Glutamatergic neuron (in vitro differentiated cells): ENCODE results near the gene PSAPL1. TPM values are rescaled to one million over a fixed set of nuclear protein-coding genes. Genes with fewer than 3 reads are reported as not detected.

Source experiments
- DNase-seq: peaks from one replicate; pipeline ENCODE4 v3.0.0; 2022
- H3K27ac Mint-ChIP-seq: one replicate; pipeline ENCODE4 v1.8.0; 2020; ENCODE audit warnings: mild to moderate bottlenecking, mixed read lengths, inconsistent platforms; ENCODE audit not compliant: unreplicated experiment
- H3K27me3 Mint-ChIP-seq: one replicate; pipeline ENCODE4 v1.8.0; 2020; ENCODE audit warnings: mild to moderate bottlenecking, moderate library complexity, mixed read lengths, inconsistent platforms; ENCODE audit not compliant: unreplicated experiment
- H3K36me3 Mint-ChIP-seq: one replicate; pipeline ENCODE4 v1.8.0; 2020; ENCODE audit warnings: mild to moderate bottlenecking, mixed read lengths, inconsistent platforms; ENCODE audit not compliant: unreplicated experiment
- H3K4me1 Mint-ChIP-seq: one replicate; pipeline ENCODE4 v1.8.0; 2020; ENCODE audit warnings: mild to moderate bottlenecking, low read depth, mixed read lengths, inconsistent platforms; ENCODE audit not compliant: unreplicated experiment
- H3K4me3 Mint-ChIP-seq: one replicate; pipeline ENCODE4 v1.8.0; 2020; ENCODE audit warnings: mild to moderate bottlenecking, mixed read lengths, inconsistent platforms; ENCODE audit not compliant: unreplicated experiment
- H3K9me3 Mint-ChIP-seq: one replicate; pipeline ENCODE4 v1.8.0; 2020; ENCODE audit warnings: mild to moderate bottlenecking, moderate library complexity, mixed read lengths, inconsistent platforms; ENCODE audit not compliant: unreplicated experiment
- total RNA-seq: library from RNA; stranded (reverse); fragmentation: NEBNext Ultra II Directional; extraction: Animal tissue kit (Norgen Biotek cat#: 25700); gene quantifications from one replicate; pipeline ENCODE4 v1.2.1, GENCODE V29; 2021; ENCODE audit not compliant: unreplicated experiment
- TF ChIP-seq, protein P1 (sequence below): fragments of 200-600 bp; sonication (generic); IDR thresholded peaks from one replicate; pipeline ENCODE4 v1.5.0; 2021; ENCODE audit not compliant: partially characterized antibody, unreplicated experiment

Gene PSAPL1
- total RNA-seq, 1 donor from 2014 or later: not detected

DNA sequence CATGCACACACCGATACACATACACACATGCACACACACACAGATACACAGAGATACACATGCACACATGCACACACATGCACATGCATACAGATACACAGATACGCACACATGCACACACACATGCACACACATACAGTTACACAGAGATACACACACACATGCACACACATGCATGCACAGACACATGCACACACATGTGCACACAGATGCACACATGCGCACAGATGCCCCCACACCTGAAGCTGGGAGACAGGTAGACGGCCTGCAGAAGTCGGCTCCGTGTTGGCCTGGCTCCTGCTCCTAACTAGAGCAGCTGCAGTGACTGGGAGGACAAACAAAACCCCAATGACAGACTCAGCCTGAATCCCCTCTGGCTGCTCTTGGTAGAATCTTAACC, 46.8 kb downstream of the PSAPL1 start:
- no peak for DNase-seq
- H3K9me3 Mint-ChIP-seq: peaks cover 4% of the 10 kb centered on the region
- TF ChIP-seq, protein P1, sequence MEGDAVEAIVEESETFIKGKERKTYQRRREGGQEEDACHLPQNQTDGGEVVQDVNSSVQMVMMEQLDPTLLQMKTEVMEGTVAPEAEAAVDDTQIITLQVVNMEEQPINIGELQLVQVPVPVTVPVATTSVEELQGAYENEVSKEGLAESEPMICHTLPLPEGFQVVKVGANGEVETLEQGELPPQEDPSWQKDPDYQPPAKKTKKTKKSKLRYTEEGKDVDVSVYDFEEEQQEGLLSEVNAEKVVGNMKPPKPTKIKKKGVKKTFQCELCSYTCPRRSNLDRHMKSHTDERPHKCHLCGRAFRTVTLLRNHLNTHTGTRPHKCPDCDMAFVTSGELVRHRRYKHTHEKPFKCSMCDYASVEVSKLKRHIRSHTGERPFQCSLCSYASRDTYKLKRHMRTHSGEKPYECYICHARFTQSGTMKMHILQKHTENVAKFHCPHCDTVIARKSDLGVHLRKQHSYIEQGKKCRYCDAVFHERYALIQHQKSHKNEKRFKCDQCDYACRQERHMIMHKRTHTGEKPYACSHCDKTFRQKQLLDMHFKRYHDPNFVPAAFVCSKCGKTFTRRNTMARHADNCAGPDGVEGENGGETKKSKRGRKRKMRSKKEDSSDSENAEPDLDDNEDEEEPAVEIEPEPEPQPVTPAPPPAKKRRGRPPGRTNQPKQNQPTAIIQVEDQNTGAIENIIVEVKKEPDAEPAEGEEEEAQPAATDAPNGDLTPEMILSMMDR: no peak
- peaks cover 16% of the 10 kb centered on the region for H3K27me3 Mint-ChIP-seq
- H3K4me3 Mint-ChIP-seq: no peak overlapping the region
- H3K4me1 Mint-ChIP-seq: peaks cover 16% of the 10 kb centered on the region
- no peaks in the 10 kb centered on the region for H3K36me3 Mint-ChIP-seq
- no peak overlapping the region for H3K27ac Mint-ChIP-seq

GRCh38 chr4:7384929-7385890, 49.5 kb downstream of the PSAPL1 start:
- Mint-ChIP-seq H3K9me3 (peaks cover 3% of the 10 kb centered on the region), H3K4me1 (peaks cover 13% of the 10 kb centered on the region), H3K27ac (no peak overlapping the region), H3K4me3 (no peak overlapping the region), H3K36me3 (no peaks in the 10 kb centered on the region), H3K27me3 (peaks cover 16% of the 10 kb centered on the region)
- TF ChIP-seq, protein P1: no peak
- no peak for DNase-seq

DNA sequence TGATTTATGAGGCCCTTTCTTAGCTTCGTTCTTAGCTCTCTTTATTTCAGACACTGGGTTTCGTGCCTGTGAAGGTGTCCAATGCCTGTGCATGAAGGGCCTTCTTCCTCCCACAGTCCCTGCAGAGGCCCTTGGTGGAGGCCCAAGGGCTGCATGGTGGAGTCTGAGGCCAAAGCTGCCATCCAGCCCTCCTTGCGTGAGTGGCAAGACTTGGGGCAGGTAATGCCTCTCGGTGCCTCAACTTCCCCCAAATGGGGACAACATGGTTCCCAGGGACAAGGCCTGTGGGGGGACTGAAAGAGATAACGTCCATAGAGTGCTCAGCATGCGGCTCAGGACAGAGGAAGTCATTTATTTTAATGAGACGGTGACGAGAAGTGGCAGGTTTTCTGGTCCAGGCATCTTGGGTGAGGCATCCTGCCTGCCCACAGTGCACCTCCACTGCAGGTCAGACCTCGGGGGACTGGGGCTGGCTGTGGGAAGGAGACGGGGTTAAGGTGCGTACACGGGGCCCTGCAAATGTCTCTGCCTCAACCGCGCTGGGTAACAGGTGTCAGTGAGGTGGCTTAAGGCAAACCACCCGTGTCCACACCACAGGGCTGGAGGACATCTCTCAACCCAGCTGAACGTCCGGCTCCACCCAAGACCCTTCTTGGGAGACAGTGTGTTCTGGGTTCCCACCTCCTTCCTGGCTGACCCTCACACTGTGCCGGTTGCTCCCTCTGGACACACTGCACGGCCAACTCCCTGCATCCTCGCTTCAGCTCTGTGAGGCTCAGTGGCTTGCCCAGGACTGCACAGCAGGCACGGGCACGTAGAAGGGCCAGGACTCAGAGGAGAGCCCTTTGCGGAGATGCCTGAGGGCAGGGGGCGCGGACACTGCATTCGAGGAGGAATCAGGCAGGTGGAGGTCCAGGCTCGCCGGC, 50.5 kb downstream of the PSAPL1 start:
- Mint-ChIP-seq H3K4me3 (no peak overlapping the region), H3K36me3 (no peaks in the 10 kb centered on the region), H3K27ac (no peak overlapping the region), H3K9me3 (peaks cover 1% of the 10 kb centered on the region), H3K4me1 (peaks cover 10% of the 10 kb centered on the region), H3K27me3 (peaks cover 11% of the 10 kb centered on the region)
- no peak for DNase-seq
- TF ChIP-seq, protein P1: no peak

- TF ChIP-seq, protein P1: no peak
- H3K9me3 Mint-ChIP-seq: peaks cover 1% of the 10 kb centered on the region
- no peak overlapping the region for H3K27ac Mint-ChIP-seq
- DNase-seq: no peak
- peaks cover 10% of the 10 kb centered on the region for H3K4me1 Mint-ChIP-seq
- no peak overlapping the region for H3K4me3 Mint-ChIP-seq
- H3K27me3 Mint-ChIP-seq: peaks cover 11% of the 10 kb centered on the region
- no peaks in the 10 kb centered on the region for H3K36me3 Mint-ChIP-seq
These were observed 51.5 kb downstream of the PSAPL1 start for GRCh38 chr4:7383266-7383665.
